Central memory CD4-positive, alpha-beta T cell (primary cell): ENCODE measurements around the gene FCGR3A.
A peak's percentile ranks its signal among the peaks of the same experiment; 100 is the strongest.
"Not testable (repeated sequence)": the region's sequence is repeated elsewhere in the genome, so short reads cannot be mapped to it uniquely, and the experiment has no call there.

Experiments
- DNase-seq: peaks from one replicate; pipeline ENCODE4 v3.0.0; 2022

FCGR3A gene

DNA sequence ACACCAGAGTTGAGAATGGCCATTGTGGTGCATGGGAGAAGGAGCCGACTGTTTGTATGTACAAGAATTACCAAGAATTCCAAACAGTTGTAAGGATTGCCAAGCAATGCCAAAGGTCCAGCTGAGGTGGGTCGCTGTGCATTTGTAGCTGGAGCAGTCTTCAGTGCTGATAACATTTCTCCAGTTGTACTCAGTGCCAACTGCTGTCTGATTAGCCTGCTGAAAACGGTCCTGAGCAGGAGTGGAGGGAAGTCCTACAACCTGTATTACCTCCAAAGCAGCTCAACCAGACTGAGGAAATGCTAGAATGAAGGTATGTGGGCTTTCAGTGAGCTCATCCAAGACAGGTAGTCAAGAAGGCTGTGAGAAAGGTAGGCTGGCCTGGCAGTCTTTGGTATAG is 6.5 kb upstream of the FCGR3A start:
- not testable (repeated sequence) for DNase-seq

GRCh38 chr1:161554815-161555417 is 5.3 kb upstream of the FCGR3A start:
- not testable (repeated sequence) for DNase-seq

DNA sequence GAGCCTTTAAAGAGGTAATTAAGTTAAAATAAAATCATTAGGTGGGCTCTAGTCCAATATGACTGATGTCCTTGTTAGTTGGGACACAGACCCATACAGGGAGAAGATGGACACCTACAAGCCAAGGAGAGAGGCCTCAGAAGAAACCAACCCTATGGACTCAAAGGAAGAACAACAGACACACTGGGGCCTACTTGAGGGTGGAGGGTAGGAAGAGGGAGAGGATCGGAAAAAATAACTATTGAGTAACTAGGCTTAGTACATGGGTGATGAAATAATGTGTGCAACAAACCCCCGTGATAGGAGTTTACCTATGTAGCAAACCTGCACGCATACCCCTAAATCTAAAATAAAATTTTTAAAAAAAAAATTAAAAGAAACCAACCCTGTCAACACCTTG is 4.7 kb upstream of the FCGR3A start:
- DNase-seq: not testable (repeated sequence)

DNA sequence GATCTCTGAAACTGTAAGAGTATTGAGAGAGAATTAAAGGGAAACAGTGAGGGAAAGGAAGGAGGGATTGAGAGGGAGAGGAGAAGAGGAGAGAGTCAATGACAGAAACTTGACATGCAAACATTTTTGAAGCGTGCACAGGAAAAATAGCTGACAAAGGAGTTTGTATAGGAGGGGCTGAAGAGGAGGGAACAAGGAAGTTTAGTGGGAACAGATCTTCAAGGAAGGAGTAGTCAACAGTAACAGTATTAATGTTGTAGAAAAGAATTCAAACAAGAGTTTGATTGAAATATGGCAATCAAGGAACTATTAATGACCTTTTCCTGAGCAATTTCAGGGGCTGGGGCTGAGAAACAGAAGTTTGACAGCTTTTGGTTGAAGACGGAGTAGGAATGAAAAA is 4.0 kb upstream of the FCGR3A start:
- not testable (repeated sequence) for DNase-seq

DNA sequence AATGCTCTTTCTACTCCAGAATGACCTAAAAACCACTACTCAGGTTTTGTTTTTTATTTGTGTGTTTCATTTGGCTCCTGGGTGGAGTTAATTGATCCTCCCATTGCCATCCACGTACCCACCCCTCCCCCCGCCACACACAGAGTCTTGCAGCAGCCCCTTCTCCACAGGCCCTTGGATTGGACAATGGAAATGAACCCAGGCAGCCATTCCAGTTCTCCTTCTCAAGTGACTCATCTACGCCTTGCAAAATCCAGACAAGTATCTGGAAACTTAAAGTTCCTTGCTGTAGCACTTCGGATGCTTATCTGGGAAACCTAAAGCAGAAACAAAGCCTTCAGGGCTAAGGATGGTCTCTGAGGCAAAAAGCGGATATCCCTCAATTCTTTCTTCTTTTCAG is 1.3 kb upstream of the FCGR3A start:
- not testable (repeated sequence) for DNase-seq

DNA sequence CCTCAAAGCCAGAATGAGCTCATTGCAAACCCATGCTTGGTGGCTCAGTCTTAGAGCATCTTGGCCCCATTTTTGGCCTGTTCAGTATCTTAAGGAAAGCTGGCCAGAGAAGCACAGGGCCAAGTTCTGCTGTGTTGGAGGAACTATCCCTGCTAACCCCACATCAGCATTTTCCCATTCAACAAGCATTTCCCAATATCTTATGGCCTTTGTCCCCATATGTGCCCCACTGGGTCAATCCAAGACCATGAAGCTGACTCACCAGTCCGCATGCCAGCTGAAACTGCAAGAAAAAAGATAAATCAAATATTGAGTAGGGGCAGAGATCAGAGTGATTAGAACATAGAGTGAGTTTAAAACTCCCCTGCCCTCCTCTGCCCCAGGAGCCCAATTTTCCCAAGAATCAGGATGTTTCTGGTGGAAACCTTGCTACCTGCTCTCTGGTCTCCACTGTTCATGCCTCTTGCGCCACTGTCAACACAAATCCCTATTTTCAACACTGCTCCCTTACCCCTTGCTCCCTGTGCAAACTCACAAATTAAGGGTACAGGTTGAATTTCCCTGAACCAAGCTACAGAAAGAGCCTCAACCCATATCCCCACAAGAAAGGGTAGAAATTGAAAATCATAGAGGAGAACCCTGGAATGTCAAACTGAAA is 740 bp downstream of the FCGR3A start:
- not testable (repeated sequence) for DNase-seq

DNA sequence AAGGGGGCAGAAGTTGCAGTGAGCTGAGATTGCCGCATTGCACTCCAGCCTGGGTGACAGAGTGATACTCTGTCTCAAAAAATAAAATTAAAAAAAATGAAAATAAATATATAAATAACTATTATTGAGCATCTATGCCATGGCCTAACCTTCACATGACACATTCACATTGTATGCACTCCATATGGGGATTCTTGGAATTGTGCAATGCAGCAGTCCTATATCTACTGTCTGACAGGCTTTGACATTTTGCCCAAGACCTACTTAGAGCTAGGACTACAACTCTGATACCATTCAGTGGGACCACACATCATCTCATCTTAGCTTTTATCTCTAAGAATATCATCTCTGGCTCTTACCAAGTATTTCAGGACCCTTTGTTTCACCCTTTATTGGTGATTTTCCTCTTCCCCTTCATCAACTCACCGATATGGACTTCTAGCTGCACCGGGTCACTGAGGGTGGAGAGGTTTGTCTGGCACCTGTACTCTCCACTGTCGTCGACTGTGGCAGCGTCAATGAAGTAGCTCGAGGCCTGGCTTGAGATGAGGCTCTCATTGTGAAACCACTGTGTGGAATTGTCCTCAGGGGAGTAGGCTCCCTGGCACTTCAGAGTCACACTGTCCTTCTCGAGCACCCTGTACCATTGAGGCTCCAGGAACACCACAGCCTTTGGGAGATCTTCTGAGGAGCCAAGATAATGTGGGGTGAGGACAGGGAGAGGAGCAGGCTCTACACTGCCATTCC is 1.4 kb downstream of the FCGR3A start:
- DNase-seq: not testable (repeated sequence)

- DNase-seq: not testable (repeated sequence)
These were observed 4.5 kb downstream of the FCGR3A start for GRCh38 chr1:161545005-161545731.

- DNase-seq: not testable (repeated sequence)
These were observed 6.5 kb downstream of the FCGR3A start for GRCh38 chr1:161543125-161543524.

DNA sequence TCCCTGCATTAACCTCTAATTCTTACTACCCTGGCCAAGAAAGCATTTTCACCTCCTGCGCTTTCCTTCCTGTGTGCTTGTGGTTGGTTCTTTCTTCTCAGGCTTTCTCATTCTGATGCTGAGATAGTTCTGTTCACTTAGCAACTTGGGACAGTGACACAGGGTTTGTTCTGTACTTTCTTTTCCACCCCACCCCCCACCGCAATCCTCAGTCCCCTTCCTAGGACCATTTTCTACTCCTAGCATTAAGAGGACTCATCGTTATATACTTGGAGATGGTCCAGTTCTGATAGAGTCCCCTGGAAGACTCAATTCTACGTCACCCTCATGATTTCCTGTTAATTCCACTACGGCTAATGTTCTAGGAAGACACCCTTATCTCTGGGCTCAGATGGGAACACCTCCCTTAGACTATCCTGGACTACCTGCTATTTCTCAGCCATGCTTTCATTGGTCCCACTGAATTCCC is 7.5 kb downstream of the FCGR3A start:
- DNase-seq: peak; percentile 73

DNA sequence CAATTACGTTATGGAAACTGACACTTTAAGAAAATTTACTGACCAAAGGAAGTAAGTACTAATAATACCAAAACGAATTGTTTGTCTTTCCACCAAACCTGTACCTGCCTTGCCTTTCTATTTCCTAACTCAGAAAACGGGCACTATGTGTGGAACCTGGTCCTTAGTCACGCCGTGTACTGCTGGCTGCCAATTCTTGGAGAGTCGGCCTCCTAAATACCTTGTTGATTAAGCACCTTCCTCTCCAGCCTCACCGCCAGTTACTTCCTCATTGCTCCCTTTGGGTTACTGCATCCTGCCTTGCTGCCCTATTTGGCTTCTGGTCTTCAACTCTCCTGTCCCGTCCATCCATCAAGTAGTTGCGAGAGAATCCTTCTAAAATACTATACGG is 9.1 kb downstream of the FCGR3A start:
- not testable (repeated sequence) for DNase-seq

DNA sequence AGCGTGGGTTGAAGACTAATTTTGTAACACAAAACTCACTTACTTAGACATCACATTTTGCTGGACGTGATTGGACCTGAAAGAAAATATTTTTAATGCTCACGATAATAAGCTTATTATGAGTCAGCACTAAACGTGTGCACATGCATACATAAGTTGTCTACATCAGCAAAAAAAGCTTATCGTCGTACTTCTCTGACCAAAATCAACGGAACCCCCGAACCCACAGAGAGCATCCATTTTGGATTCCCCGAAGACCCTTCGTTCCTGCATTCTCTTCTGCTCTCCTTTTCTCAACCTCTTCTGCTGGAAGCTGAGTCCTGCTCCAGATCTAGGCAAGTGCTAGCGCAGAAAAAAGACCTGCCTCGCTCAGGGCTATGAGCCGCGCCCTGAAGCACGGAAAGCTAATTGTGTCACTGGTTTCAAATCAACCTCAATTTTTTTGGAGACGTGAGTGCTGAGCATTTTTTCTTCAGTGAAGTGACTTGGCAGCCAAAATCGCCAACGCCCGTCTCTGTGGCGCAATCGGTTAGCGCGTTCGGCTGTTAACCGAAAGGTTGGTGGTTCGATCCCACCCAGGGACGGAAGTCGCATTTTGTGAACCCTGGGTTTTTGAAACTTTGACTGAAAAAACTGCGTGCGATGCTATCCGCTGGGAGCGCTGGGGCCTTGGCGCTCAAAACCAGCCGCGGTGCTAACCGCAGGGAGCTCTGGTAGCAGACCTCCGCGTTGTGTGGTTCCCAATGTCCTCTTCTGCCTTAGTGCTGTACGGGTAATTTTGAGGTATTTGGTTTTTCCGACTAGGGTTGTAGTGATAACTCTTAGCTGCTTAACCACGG is 9.7 kb downstream of the FCGR3A start:
- DNase-seq: peak; percentile 90

GRCh38 chr1:161538925-161539479 is 10.6 kb downstream of the FCGR3A start:
- DNase-seq: not testable (repeated sequence)

GRCh38 chr1:161537068-161537669 is 12.4 kb downstream of the FCGR3A start:
- DNase-seq: not testable (repeated sequence)

DNA sequence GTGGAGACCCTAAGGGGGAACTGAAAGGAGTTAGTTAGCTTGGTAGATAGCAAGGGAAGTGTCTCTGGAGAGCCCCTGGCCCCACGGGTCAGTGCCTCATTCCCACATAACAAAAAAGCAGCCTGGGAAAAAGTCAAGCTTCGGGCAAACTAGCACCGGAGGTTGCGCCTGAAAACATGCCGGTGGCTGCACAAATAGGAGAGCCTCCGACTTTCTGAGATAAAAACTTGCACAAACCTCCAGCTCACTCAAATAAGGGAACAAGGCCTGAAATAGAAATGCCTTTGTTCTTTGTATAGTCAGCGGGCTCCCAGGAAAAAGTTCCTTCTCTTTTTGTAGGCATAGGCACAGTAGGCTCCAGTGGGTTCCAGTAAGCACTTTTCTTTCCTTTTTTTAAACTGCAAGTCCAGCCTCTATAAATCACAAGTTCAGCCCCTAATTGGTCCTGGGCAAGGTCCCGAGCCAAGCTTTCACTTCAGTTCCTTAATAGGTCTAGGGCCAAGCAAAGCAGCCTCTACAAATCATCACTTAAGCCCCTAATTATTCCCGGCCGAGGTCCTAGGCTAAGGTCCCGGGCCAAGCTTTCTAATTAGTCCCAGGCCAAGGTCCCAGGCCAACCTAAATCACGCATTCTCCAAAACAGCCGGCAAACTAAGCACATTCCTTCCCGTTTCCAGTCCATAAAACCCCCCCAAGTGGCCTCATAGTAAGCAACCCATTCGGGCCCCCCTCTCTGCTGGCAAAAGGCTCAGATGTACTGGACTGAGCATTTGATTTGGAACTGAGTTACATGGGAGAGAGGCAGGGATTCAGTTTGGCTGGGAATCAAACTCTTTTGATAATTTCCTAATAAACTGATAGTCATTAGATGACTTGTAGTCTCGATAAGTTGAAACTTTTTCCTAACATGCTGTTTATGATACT is 16.7 kb downstream of the FCGR3A start:
- DNase-seq: not testable (repeated sequence)

DNA sequence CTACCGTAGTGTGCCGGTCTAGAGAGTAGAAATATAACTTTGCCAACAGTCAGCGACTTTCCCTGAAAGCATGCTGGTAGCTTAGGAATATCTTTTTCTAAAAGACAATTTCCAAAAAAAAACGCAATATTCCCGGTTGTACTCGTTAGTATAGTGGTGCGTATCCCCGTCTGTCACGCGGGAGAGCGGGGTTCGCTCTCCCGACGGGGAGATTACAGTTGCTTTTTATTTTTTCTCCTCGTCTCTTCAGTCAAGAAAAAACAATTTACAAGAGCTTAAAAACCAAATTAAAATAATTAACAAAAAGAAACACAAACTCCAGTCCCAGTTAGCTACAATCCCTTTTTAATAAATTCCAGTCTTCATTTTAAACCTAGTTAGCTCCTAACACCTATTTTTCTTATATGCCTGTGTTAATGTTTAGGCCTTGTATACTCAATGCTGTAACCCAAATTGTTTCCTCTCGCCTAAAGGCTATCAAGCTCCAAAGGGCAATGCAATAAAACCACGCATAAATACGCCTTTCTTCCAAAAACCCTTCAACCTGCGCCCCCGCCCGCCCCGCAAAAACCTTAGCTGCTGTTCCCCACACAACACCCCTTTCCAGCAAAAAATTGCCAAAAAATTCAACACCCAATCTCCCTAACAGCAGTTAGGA is 17.5 kb downstream of the FCGR3A start:
- DNase-seq: no peak

GRCh38 chr1:161530671-161531641 is 18.7 kb downstream of the FCGR3A start:
- DNase-seq: peak; percentile 93

DNA sequence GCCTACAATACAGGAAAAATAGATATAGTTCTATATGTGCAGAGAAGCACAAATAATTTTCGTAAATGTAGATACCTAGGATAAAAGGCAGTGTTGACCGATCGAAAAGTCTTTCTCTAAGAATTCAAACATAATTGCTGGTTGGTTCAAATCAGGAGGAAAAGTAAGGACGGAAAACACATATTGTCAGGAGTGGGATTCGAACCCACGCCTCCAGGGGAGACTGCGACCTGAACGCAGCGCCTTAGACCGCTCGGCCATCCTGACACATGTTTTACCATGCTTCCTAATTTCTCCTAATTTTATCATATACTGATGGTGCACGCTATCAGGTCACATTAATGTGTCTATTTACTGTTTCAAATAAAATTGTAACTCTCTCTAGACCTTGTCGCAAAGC is 19.5 kb downstream of the FCGR3A start:
- DNase-seq: peak; percentile 72
